ENCODE results near the gene CD46.

Gene CD46

DNA sequence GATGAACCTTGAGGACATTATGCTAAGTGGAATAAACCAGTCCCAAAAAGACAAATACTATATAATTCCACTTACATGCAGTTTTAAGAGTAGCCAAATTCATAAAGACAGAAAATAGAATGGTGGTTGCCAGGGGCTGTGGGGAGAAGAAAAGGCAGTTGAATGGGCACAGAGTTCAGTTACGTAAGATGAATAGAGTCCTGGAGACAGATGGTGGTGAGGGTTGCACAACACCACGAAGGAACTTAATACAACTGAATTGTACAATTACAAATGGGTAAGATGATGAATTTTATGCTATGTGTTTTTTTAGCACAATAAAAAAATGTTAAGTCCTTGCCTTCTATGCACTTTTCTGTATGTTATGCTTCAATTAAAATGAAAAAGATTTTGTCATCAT, 92.5 kb downstream of the CD46 start:
- no peak for TF ChIP-seq ZNF274 (IDR thresholded peaks at IDR 0.05; ENCODE audit: low read depth, low read length)
- H3K4me3 ChIP-seq (ENCODE audit: low read length), result no peak overlapping the region

Data from GM08714 (cell line).